Testis (tissue), 3 donors: ENCODE results near the gene GNG3. TPM values are rescaled to one million over a fixed set of nuclear protein-coding genes. Genes with fewer than 3 reads are reported as not detected.

Experiments used
- DNase-seq: peaks from one replicate; pipeline ENCODE4 v3.0.0-alpha.2; 2019
- H3K27ac ChIP-seq, 2 donors: fragments of 200-600 bp; sonication (generic); one replicate each; pipeline ENCODE4 v1.5.1; 2019
- H3K27me3 ChIP-seq: fragments of 200-600 bp; sonication (generic); one replicate; pipeline ENCODE4 v1.5.1; 2019
- H3K36me3 ChIP-seq: fragments of 200-600 bp; sonication (generic); one replicate; pipeline ENCODE4 v1.5.1; 2017; ENCODE audit warnings: low read depth; ENCODE audit errors: missing control alignments
- H3K4me1 ChIP-seq: fragments of 200-600 bp; sonication (generic); one replicate; pipeline ENCODE4 v1.5.1; 2019
- H3K4me3 ChIP-seq, 2 donors: fragments of 200-600 bp; sonication (generic); one replicate each; pipeline ENCODE4 v1.5.1; 2017 to 2019
- H3K9me3 ChIP-seq: fragments of 200-600 bp; sonication (generic); one replicate; pipeline ENCODE4 v1.5.1; 2017
- POLR2A ChIP-seq: fragments of 450-650 bp; IDR thresholded peaks from one replicate; pipeline ENCODE4 v1.6.1; 2017; ENCODE audit warnings: antibody characterized with exemption, mild to moderate bottlenecking, moderate library complexity
- WGBS, 2 donors: methylation state at CpG; one replicate each; pipeline ENCODE4 v1.1.5; 2018; 5-methylcytosine and 5-hydroxymethylcytosine counted together
- intact Hi-C: fragments of 100-400 bp; cut with DNase I; formaldehyde crosslinking; loops from one replicate; pipeline ENCODE4 v1.15.1; 2023; ENCODE audit warnings: low total_unique reads
- polyA plus RNA-seq: library from polyadenylated mRNA; stranded (reverse); fragments of 350-450 nt; fragmentation: Illumina TruSeq; extraction: RNeasy Lipid Tissue Mini Kit (QIAGEN cat#74804); gene quantifications from one replicate; pipeline ENCODE4 v1.2.3, GENCODE V29; 2014; ENCODE audit warnings: low read depth, low replicate concordance; ENCODE audit not compliant: insufficient read depth
- total RNA-seq, 2 donors: library from RNA; depleted of rRNA; stranded (reverse); fragments of >200 nt; gene quantifications; one replicate each; pipeline ENCODE4 v1.2.3, GENCODE V29; 2016
- TF ChIP-seq, protein P1 (sequence below), 3 experiments: fragments of 450-650 bp in 2 of 3; fragments of 200-600 bp in 1 of 3; sonication (generic) in 1 of 3; IDR thresholded peaks; one replicate each; pipeline ENCODE4 v1.5.1; 2016 to 2019; ENCODE audit warnings: antibody characterized with exemption in 3 of 3, mild to moderate bottlenecking in 2 of 3, moderate library complexity in 1 of 3

The GNG3 gene
- total and polyA plus RNA-seq, 3 donors from 2014 or later: 2.0 to 11.1 (median 4.5) TPM

DNA sequence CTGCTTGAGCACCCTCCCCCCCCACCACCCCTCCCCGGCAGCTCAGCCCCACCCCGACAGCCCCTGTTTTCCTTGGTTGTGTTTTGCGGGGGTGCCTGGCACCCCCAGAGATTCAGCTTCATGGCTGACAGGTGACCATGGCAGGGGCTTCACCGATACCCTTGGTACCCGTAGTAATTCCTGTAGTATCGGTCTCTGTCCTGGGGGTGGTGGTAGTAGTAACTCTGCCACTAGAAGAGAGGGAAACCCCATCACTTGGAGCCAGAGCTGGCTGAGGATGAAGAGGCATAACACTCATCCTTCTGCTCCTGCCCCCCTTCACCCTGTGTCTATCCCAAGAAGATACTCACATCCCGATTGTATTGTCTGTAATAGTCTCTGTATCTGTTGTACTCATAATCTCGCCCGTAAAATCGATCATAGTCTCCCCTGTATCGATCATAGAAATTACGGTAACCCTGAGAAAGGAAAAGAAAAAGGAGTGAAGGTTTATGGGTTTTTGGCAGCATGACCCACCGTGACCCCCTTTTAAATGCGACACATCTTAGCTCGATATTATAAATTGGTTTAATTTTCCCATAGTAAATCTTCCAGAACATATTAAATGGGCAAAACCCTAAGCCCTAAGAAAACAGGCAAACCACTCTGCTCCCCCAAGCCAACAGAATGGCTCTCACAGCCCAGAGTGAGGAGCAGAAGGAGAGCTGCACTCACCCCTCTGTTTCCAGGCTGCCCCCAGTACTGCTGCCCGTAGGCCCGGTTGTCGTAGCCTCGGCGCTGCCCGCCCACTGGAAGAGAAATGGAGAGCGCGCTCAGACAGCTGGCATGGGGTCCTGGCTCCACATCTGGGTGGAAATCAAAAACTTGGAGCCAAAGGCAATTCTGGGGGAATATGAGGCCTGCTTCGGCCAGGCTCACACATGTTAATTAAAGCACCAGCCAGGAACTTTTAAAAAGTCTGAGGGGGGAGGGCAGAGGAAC is 8.0 kb downstream of the GNG3 start:
- no peak for DNase-seq
- TF ChIP-seq, protein P1, sequence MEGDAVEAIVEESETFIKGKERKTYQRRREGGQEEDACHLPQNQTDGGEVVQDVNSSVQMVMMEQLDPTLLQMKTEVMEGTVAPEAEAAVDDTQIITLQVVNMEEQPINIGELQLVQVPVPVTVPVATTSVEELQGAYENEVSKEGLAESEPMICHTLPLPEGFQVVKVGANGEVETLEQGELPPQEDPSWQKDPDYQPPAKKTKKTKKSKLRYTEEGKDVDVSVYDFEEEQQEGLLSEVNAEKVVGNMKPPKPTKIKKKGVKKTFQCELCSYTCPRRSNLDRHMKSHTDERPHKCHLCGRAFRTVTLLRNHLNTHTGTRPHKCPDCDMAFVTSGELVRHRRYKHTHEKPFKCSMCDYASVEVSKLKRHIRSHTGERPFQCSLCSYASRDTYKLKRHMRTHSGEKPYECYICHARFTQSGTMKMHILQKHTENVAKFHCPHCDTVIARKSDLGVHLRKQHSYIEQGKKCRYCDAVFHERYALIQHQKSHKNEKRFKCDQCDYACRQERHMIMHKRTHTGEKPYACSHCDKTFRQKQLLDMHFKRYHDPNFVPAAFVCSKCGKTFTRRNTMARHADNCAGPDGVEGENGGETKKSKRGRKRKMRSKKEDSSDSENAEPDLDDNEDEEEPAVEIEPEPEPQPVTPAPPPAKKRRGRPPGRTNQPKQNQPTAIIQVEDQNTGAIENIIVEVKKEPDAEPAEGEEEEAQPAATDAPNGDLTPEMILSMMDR (IDR thresholded peaks at IDR 0.05): no peak
- no peak for TF ChIP-seq POLR2A
- Histone ChIP-seq H3K27me3 (no peaks in the 10 kb centered on the region), H3K4me1 (peaks cover 2% of the 10 kb centered on the region), H3K9me3 (no peaks in the 10 kb centered on the region), H3K4me3 (no peak overlapping the region), H3K27ac (no peak overlapping the region), H3K36me3 (no peaks in the 10 kb centered on the region)
- 92% methylated on average over 24 of the region's 24 CpGs for WGBS, 2 donors
- intact Hi-C loops: no loop called here

DNA sequence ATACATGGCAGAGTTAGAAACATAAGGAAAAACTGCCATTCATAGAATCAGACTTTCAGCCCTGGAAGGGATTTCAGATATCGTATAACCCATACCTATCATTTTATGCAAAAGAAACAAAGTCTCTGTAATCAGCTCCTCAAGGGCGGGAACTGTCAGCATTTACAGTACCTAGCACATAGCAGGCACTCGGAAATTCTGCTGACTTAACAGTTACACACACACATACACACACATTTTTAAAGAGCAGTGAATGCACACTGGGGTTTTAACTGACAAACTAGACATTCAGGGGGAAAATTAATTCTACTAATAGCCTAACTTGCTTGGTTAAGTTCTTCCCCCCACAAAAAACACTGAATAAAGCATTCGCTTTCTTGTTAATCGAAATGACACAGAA is 8.7 kb downstream of the GNG3 start:
- H3K27ac ChIP-seq: peak overlapping the region in 1 of 2 donors; percentile 8
- DNase-seq: no peak
- no peaks in the 10 kb centered on the region for H3K27me3 ChIP-seq
- H3K36me3 ChIP-seq: no peaks in the 10 kb centered on the region
- 66 to 79% methylated on average over 5 of the region's 5 CpGs for WGBS, 2 donors
- H3K4me1 ChIP-seq: no peaks in the 10 kb centered on the region
- intact Hi-C loops: no loop called here
- no peak overlapping the region for H3K4me3 ChIP-seq
- H3K9me3 ChIP-seq: no peaks in the 10 kb centered on the region
- TF ChIP-seq, protein P1 (IDR thresholded peaks at IDR 0.05): no peak
- no peak for TF ChIP-seq POLR2A

DNA sequence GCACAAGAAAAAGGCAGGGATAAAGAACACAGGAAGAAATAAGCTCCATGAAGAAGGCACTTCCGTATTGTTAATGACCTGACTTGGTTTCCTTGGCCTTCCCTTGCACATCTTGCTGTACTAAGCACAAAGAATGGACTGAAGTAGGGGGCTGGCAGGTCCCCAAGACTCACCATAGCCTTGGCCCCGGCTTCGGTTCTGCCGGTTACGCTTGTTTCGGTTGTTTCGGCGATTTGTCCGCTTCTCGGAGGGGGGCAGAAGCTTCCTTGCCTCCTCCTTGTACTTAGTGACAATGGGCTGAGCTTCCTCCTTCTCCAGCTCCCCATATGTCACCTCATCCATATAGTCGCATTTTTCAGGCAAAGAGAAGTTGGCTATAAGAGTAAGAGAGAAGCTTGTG is 9.3 kb downstream of the GNG3 start:
- 75 to 83% methylated on average over 11 of the region's 11 CpGs for WGBS, 2 donors
- Histone ChIP-seq H3K27ac (peak overlapping the region in 1 of 2 donors; percentile 8), H3K4me3 (no peak overlapping the region), H3K9me3 (no peaks in the 10 kb centered on the region), H3K4me1 (no peaks in the 10 kb centered on the region), H3K27me3 (no peaks in the 10 kb centered on the region), H3K36me3 (no peaks in the 10 kb centered on the region)
- no peak for DNase-seq
- intact Hi-C loops: no loop called here
- no peak for TF ChIP-seq POLR2A
- TF ChIP-seq, protein P1 (IDR thresholded peaks at IDR 0.05): no peak

DNA sequence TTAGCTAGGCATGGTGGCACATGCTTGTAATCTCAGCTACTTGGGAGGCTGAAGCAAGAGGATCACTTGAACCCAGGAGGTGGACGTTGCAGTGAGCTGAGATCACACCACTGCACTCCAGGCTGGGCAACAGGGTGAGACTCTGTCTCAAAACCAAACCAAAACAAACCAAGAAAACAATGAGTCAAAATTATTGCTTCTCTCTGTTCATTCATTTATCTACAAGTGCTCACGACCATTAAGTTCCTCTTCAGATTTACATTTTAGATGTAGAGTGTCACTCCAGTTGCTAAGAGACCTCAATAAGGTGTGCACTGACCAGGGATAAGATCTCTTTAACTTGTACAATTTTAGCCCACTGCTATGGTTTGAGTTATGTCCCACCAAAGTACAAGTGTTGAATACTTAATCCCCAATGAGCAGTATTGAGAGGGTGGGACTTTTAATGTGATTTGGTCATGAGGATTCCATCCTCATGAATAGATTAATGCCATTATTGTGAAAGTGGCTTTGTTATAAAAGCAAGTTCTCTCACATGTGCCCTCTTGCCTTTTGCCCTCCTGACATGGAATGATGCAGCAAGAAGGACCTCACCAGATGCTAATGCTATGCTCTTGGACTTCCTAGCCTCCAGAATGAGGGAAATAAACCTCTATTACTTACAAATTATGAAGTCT is 12.0 kb downstream of the GNG3 start:
- no peaks in the 10 kb centered on the region for H3K36me3 ChIP-seq
- DNase-seq: no peak
- 87 to 88% methylated on average over 2 of the region's 2 CpGs for WGBS, 2 donors
- no peak for TF ChIP-seq POLR2A
- TF ChIP-seq, protein P1 (IDR thresholded peaks at IDR 0.05): no peak
- intact Hi-C loops: no loop called here
- no peak overlapping the region for H3K4me3 ChIP-seq
- no peaks in the 10 kb centered on the region for H3K27me3 ChIP-seq
- no peak overlapping the region for H3K27ac ChIP-seq
- no peaks in the 10 kb centered on the region for H3K9me3 ChIP-seq
- H3K4me1 ChIP-seq: no peaks in the 10 kb centered on the region
